Stimulated activated CD4-positive, alpha-beta T cell treated with anti-CD3 and anti-CD28 coated beads, Interleukin-15, amount 100 ng/mL, for 48 hours (primary cell): ENCODE measurements around the gene DCHS2.

Experiments used
- DNase-seq, 2 donors: peaks; one replicate each; pipeline ENCODE4 v3.0.0-alpha.2; 2020; ENCODE audit warnings: low read depth in 2 of 2

DCHS2 gene

GRCh38 chr4:154490583-154491340, 837 bp downstream of the DCHS2 start:
- no peak for DNase-seq

GRCh38 chr4:154490234-154490582, 1.4 kb downstream of the DCHS2 start:
- no peak for DNase-seq

- no peak for DNase-seq
Measured at GRCh38 chr4:154489558-154490233, 1.9 kb downstream of the DCHS2 start.

GRCh38 chr4:154487145-154487544, 4.5 kb downstream of the DCHS2 start:
- no peak for DNase-seq

GRCh38 chr4:154485127-154485773, 6.3 kb downstream of the DCHS2 start:
- no peak for DNase-seq

- no peak for DNase-seq
Measured at GRCh38 chr4:154478547-154478946, 13.1 kb downstream of the DCHS2 start.

- no peak for DNase-seq
Measured at GRCh38 chr4:154478128-154478527, 13.5 kb downstream of the DCHS2 start.

GRCh38 chr4:154476232-154476631, 15.4 kb downstream of the DCHS2 start:
- no peak for DNase-seq

- DNase-seq = no peak
Measured at GRCh38 chr4:154475820-154476219, 15.8 kb downstream of the DCHS2 start.

GRCh38 chr4:154473497-154473896, 18.1 kb downstream of the DCHS2 start:
- DNase-seq = no peak

GRCh38 chr4:154472858-154473257, 18.7 kb downstream of the DCHS2 start:
- no peak for DNase-seq

- DNase-seq = no peak
Measured at GRCh38 chr4:154471526-154472331, 19.9 kb downstream of the DCHS2 start.

- no peak for DNase-seq
Measured at GRCh38 chr4:154471032-154471431, 20.6 kb downstream of the DCHS2 start.

GRCh38 chr4:154467886-154468285, 23.7 kb downstream of the DCHS2 start:
- DNase-seq = no peak

- no peak for DNase-seq
Measured at GRCh38 chr4:154466336-154466735, 25.3 kb downstream of the DCHS2 start.

GRCh38 chr4:154465085-154465484, 26.5 kb downstream of the DCHS2 start:
- no peak for DNase-seq

- DNase-seq = no peak
Measured at GRCh38 chr4:154464654-154465053, 26.9 kb downstream of the DCHS2 start.

- no peak for DNase-seq
Measured at GRCh38 chr4:154462081-154462810, 29.4 kb downstream of the DCHS2 start.

- no peak for DNase-seq
Measured at GRCh38 chr4:154457471-154457870, 34.1 kb downstream of the DCHS2 start.

- no peak for DNase-seq
Measured at GRCh38 chr4:154456889-154457288, 34.7 kb downstream of the DCHS2 start.

GRCh38 chr4:154456240-154456639, 35.4 kb downstream of the DCHS2 start:
- no peak for DNase-seq
